ENCODE measurements around the gene PDP2.

GRCh38 chr16:66857437-66857836, 22.9 kb upstream of the PDP2 start:
- no peak for TF ChIP-seq POLR2AphosphoS5 (IDR thresholded peaks at IDR 0.05)
- TF ChIP-seq POLR2A (IDR thresholded peaks at IDR 0.05): no peak
- TF ChIP-seq CTCF (IDR thresholded peaks at IDR 0.05 in 8 of 11, conservative IDR thresholded peaks at IDR 0.05 in 3 of 11): no peak
